Stimulated activated memory B cell treated with anti-CD40 and anti-IgM and Interleukin-4, amounts not matched to agents 10 μg/mL and 1 μg/mL and 100 μg/mL, for 72 hours (primary cell): ENCODE measurements around the gene ASIC5.
"Not testable (repeated sequence)": the region's sequence is repeated elsewhere in the genome, so short reads cannot be mapped to it uniquely, and the experiment has no call there.

Experiments
- ATAC-seq: fragments of 150-1000 bp; cut with Tn5 transposase; 2 replicates; pipeline ENCODE4 v1.10.0; 2021
- H3K27ac Mint-ChIP-seq: one replicate; pipeline ENCODE4 v1.8.0; 2022; ENCODE audit warnings: mild to moderate bottlenecking, mixed read lengths
- H3K27me3 Mint-ChIP-seq: one replicate; pipeline ENCODE4 v1.8.0; 2022; ENCODE audit warnings: mixed read lengths
- H3K36me3 Mint-ChIP-seq: one replicate; pipeline ENCODE4 v1.8.0; 2022; ENCODE audit warnings: mixed read lengths
- H3K4me1 Mint-ChIP-seq: one replicate; pipeline ENCODE4 v1.8.0; 2022; ENCODE audit warnings: mixed read lengths
- H3K4me3 Mint-ChIP-seq: one replicate; pipeline ENCODE4 v1.8.0; 2022; ENCODE audit warnings: mild to moderate bottlenecking, moderate library complexity, mixed read lengths
- H3K9me3 Mint-ChIP-seq: one replicate; pipeline ENCODE4 v1.8.0; 2022; ENCODE audit warnings: mixed read lengths

ASIC5 gene, protein sequence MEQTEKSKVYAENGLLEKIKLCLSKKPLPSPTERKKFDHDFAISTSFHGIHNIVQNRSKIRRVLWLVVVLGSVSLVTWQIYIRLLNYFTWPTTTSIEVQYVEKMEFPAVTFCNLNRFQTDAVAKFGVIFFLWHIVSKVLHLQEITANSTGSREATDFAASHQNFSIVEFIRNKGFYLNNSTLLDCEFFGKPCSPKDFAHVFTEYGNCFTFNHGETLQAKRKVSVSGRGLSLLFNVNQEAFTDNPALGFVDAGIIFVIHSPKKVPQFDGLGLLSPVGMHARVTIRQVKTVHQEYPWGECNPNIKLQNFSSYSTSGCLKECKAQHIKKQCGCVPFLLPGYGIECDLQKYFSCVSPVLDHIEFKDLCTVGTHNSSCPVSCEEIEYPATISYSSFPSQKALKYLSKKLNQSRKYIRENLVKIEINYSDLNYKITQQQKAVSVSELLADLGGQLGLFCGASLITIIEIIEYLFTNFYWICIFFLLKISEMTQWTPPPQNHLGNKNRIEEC

GRCh38 chr4:155866177-155866576 lies at the start of gene ASIC5:
TSS of gene ASIC5 (minus strand) at chr4:155866277. CDS start at chr4:155866226, 51 bp downstream.
- no peak for ATAC-seq
- H3K27me3 Mint-ChIP-seq: no peaks in the 10 kb centered on the region
- no peak within 1 kb of the TSS for H3K4me3 Mint-ChIP-seq
- no peaks in the 10 kb centered on the region for H3K4me1 Mint-ChIP-seq
- H3K9me3 Mint-ChIP-seq: peaks cover 11% of the 10 kb centered on the region
- no peaks in the 10 kb centered on the region for H3K36me3 Mint-ChIP-seq
- H3K27ac Mint-ChIP-seq: no peak within 1 kb of the TSS

- no peaks in the 10 kb centered on the region for H3K9me3 Mint-ChIP-seq
- no peaks in the 10 kb centered on the region for H3K36me3 Mint-ChIP-seq
- H3K4me3 Mint-ChIP-seq: no peak overlapping the region
- H3K4me1 Mint-ChIP-seq: no peaks in the 10 kb centered on the region
- peaks cover 5% of the 10 kb centered on the region for H3K27me3 Mint-ChIP-seq
- H3K27ac Mint-ChIP-seq: no peak overlapping the region
- ATAC-seq: no peak
Measured at GRCh38 chr4:155914782-155915181, 48.7 kb upstream of the ASIC5 start.

DNA sequence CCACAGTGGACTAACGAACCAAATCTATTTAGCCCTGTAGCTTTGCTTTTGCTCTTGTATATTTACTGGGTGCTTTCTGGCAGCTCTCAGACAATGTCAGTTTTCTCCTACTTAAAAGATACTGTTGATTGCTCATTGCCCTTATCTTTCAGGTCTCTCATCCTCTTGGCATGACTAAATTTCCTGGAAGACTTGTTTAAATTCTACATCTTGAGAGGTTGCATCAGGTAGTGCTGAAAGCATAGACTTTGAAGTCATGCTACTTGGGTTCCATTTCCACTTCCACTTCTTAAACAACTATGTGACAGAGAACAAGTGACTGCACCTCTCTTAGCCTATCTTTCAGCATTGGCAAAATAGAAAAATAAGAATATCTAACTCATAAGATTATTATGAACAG lies 45.8 kb upstream of the ASIC5 start:
- Mint-ChIP-seq H3K4me1 (no peaks in the 10 kb centered on the region), H3K4me3 (no peak overlapping the region), H3K27ac (no peak overlapping the region), H3K9me3 (no peaks in the 10 kb centered on the region), H3K27me3 (peaks cover 18% of the 10 kb centered on the region), H3K36me3 (no peaks in the 10 kb centered on the region)
- ATAC-seq: no peak

DNA sequence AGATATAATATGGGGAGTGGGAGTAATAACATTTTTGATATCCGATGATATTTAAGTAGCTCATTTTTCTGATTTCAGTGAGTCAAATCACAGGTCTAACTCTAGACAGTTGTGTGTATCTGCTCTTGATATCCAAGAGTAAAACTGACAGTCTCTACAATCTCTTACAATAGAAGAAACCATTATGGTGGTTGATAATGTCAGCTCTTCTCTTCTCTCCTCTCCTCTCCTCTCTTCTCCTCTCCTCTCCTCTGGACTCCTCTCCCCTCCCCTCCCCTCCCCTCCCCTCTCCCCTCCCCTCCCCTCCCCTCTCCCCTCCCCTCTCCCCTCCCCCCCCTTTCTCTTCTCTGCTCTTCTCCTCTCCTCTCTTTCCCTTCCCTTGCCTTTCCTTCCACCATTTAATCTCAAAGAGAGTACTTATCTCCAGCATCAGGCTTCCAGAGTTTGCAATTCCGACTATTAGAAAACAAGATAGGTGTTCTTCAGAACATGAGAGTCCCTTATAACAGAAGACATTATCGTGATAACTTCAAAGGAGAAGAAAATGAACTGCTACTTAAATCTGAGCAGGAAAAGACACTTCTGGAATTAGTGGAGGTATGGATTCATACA lies 43.6 kb upstream of the ASIC5 start:
- Mint-ChIP-seq H3K9me3 (no peaks in the 10 kb centered on the region), H3K4me3 (no peak overlapping the region), H3K27me3 (peaks cover 18% of the 10 kb centered on the region), H3K4me1 (no peaks in the 10 kb centered on the region), H3K36me3 (no peaks in the 10 kb centered on the region), H3K27ac (no peak overlapping the region)
- no peak for ATAC-seq

GRCh38 chr4:155908187-155909139 lies 42.4 kb upstream of the ASIC5 start:
- no peak for ATAC-seq
- H3K9me3 Mint-ChIP-seq: no peaks in the 10 kb centered on the region
- peaks cover 18% of the 10 kb centered on the region for H3K27me3 Mint-ChIP-seq
- H3K4me1 Mint-ChIP-seq: no peaks in the 10 kb centered on the region
- no peak overlapping the region for H3K4me3 Mint-ChIP-seq
- H3K36me3 Mint-ChIP-seq: no peaks in the 10 kb centered on the region
- H3K27ac Mint-ChIP-seq: no peak overlapping the region

GRCh38 chr4:155907556-155907955 lies 41.5 kb upstream of the ASIC5 start:
- Mint-ChIP-seq H3K9me3 (no peaks in the 10 kb centered on the region), H3K27me3 (peaks cover 18% of the 10 kb centered on the region)

GRCh38 chr4:155906554-155907247 lies 40.6 kb upstream of the ASIC5 start:
- Mint-ChIP-seq H3K36me3 (no peaks in the 10 kb centered on the region), H3K27me3 (peaks cover 18% of the 10 kb centered on the region), H3K9me3 (no peaks in the 10 kb centered on the region), H3K27ac (no peak overlapping the region), H3K4me1 (no peaks in the 10 kb centered on the region), H3K4me3 (no peak overlapping the region)
- ATAC-seq: no peak

More at GRCh38 chr4:155907556-155907955, 41.5 kb upstream of the ASIC5 start:
- H3K27ac Mint-ChIP-seq: no peak overlapping the region
- H3K4me1 Mint-ChIP-seq: no peaks in the 10 kb centered on the region
- no peak overlapping the region for H3K4me3 Mint-ChIP-seq
- ATAC-seq: no peak
- no peaks in the 10 kb centered on the region for H3K36me3 Mint-ChIP-seq

DNA sequence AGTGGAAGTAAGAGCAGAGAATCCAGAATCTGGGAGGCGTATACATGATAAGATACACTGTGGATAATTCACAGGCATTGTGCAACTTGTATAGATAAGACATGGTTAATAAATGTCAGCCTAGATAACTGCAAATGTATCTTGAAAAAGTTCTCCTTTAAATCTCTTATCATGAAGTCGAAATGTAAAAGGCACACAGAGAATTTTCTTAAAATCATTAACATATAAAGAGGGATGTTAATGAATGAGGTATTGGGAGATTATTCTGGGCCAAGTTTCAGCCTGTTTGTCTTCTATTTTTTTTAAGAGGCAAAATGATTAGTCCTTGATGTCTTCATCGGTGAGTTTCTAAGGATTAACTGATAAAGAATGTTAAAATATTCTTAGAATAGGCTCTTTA lies 38.3 kb upstream of the ASIC5 start:
- no peak for ATAC-seq

GRCh38 chr4:155903453-155903852 lies 37.4 kb upstream of the ASIC5 start, which contains the start of gene TDO2:
TSS of gene TDO2 (plus strand) at chr4:155903696. CDS start at chr4:155903759, 63 bp downstream.
- Mint-ChIP-seq H3K36me3 (no peaks in the 10 kb centered on the region), H3K4me1 (no peaks in the 10 kb centered on the region), H3K9me3 (no peaks in the 10 kb centered on the region), H3K27ac (no peak within 1 kb of the TSS), H3K27me3 (peaks cover 9% of the 10 kb centered on the region), H3K4me3 (no peak within 1 kb of the TSS)
- ATAC-seq: no peak

More for the DNA sequence above, 38.3 kb upstream of the ASIC5 start:
- H3K27me3 Mint-ChIP-seq: peaks cover 9% of the 10 kb centered on the region
- no peaks in the 10 kb centered on the region for H3K9me3 Mint-ChIP-seq
- H3K36me3 Mint-ChIP-seq: no peaks in the 10 kb centered on the region
- no peak overlapping the region for H3K27ac Mint-ChIP-seq
- no peak overlapping the region for H3K4me3 Mint-ChIP-seq
- no peaks in the 10 kb centered on the region for H3K4me1 Mint-ChIP-seq

GRCh38 chr4:155901013-155901412 lies 34.9 kb upstream of the ASIC5 start:
- no peaks in the 10 kb centered on the region for H3K27me3 Mint-ChIP-seq
- no peak overlapping the region for H3K27ac Mint-ChIP-seq
- no peaks in the 10 kb centered on the region for H3K36me3 Mint-ChIP-seq
- H3K9me3 Mint-ChIP-seq: peaks cover 7% of the 10 kb centered on the region
- ATAC-seq: no peak
- no peak overlapping the region for H3K4me3 Mint-ChIP-seq
- H3K4me1 Mint-ChIP-seq: no peaks in the 10 kb centered on the region

DNA sequence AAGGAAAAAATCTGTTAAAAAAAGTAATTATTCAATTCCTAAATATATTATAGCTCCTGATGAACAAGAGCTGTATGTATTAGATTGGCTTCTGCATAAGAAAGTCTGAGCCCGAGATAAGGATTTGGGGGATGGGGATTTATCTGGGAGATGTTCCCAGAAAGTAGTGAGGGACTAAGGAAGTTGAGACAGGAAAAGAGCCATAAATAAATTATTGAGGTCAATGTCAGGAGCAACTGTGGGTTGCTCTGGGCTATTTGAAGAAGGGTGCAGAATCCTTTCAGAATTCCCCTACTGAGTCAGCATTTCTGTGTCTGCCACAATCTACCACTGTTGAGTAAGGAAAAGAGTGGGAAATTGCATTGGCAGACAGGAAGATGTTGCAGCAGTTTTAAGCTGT lies 34.3 kb upstream of the ASIC5 start:
- no peaks in the 10 kb centered on the region for H3K4me1 Mint-ChIP-seq
- H3K27me3 Mint-ChIP-seq: no peaks in the 10 kb centered on the region
- no peak overlapping the region for H3K4me3 Mint-ChIP-seq
- H3K27ac Mint-ChIP-seq: no peak overlapping the region
- peaks cover 9% of the 10 kb centered on the region for H3K9me3 Mint-ChIP-seq
- no peak for ATAC-seq
- no peaks in the 10 kb centered on the region for H3K36me3 Mint-ChIP-seq

GRCh38 chr4:155899891-155900290 lies 33.8 kb upstream of the ASIC5 start:
- H3K27me3 Mint-ChIP-seq: no peaks in the 10 kb centered on the region
- peaks cover 10% of the 10 kb centered on the region for H3K9me3 Mint-ChIP-seq
- H3K27ac Mint-ChIP-seq: no peak overlapping the region
- ATAC-seq: no peak
- H3K4me1 Mint-ChIP-seq: no peaks in the 10 kb centered on the region
- no peak overlapping the region for H3K4me3 Mint-ChIP-seq
- H3K36me3 Mint-ChIP-seq: no peaks in the 10 kb centered on the region

DNA sequence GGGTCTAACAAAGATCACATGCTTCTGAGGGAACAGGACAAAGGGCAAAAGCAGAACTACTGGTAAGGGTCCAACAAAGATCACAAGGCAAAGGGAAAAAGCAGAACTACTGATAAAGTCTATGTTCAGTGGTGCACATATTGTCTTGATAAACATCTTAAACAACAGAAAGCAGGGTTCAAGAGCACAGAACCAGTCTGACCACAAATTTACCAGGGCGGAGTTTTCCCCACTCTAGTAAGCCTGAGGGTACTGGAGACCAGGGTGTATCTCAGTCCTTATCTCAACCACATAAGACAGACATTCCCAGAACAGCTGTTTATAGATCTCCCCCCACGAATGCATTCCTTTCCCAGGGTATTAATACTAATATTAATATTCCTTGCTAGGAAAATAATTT lies 32.3 kb upstream of the ASIC5 start:
- H3K36me3 Mint-ChIP-seq, H3K4me1 Mint-ChIP-seq, H3K27me3 Mint-ChIP-seq, H3K27ac Mint-ChIP-seq, ATAC-seq, H3K4me3 Mint-ChIP-seq: not testable (repeated sequence)
- H3K9me3 Mint-ChIP-seq: peaks cover 10% of the 10 kb centered on the region

- Mint-ChIP-seq H3K4me3 (no peak overlapping the region), H3K27me3 (peaks cover 16% of the 10 kb centered on the region), H3K4me1 (no peaks in the 10 kb centered on the region), H3K9me3 (peaks cover 11% of the 10 kb centered on the region), H3K27ac (no peak overlapping the region), H3K36me3 (no peaks in the 10 kb centered on the region)
- no peak for ATAC-seq
Measured at GRCh38 chr4:155891058-155891457, 25.0 kb upstream of the ASIC5 start.
